GM12891 (cell line): ENCODE results near the gene LIPI.

Experiments used
- POLR2A ChIP-seq: IDR thresholded peaks from 2 replicates; pipeline ENCODE4 v1.6.1; 2011; ENCODE audit warnings: low read depth, low read length, control low read depth
- TAF1 ChIP-seq: IDR thresholded peaks from 2 replicates; pipeline ENCODE4 v1.6.1; 2011; ENCODE audit warnings: low read depth, low read length, control low read depth

GRCh38 chr21:14213164-14213563 is 2.4 kb upstream of the LIPI start:
- no peak for TF ChIP-seq POLR2A
- TF ChIP-seq TAF1, result no peak
